ENCODE results near the gene SEMA3B.

DNA sequence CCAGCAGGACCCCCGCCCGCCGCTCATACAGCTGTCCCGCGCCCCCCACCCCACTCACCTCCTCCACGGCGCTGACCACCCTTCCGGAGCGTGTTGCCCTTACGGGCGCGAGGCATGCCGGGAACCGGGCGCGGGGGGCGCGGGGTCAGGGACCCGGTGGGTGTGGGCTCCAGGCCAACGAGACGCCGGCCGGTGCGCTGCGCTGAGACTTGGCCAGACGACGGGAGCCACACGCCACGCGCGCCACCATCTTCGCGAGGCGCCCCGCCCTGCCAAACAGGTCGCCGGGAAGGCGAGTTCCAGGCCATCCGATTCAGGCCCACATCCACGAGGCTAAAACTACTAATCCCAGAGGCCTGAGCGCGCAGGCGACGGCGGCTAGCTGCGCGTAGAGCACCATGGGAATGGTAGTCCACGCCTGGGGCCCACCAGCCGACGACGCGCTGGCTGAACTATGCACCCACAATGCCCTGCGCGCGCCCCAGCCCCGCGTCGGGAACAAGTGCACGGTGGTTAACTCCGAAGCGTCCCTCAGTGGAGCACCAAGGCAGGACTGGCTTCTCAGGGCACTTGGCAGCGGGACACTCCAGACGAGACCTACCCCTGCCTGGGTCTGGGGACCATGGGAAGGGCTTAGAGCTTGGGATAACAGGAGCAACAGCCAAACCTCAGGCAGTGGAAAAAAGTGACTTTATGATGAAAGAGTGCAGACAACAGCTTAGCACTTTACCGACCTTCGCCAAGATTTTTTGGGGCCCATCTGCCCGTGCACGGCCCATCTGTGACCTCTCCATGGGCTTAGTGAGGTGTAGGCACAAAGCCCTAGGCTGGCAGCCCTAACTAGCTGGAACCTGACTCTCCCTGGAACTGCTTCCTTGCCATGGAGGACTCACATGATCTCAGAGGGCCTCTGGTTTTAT, 23.5 kb downstream of the SEMA3B start, which contains the start of gene IFRD2:
- TF ChIP-seq, protein P1, sequence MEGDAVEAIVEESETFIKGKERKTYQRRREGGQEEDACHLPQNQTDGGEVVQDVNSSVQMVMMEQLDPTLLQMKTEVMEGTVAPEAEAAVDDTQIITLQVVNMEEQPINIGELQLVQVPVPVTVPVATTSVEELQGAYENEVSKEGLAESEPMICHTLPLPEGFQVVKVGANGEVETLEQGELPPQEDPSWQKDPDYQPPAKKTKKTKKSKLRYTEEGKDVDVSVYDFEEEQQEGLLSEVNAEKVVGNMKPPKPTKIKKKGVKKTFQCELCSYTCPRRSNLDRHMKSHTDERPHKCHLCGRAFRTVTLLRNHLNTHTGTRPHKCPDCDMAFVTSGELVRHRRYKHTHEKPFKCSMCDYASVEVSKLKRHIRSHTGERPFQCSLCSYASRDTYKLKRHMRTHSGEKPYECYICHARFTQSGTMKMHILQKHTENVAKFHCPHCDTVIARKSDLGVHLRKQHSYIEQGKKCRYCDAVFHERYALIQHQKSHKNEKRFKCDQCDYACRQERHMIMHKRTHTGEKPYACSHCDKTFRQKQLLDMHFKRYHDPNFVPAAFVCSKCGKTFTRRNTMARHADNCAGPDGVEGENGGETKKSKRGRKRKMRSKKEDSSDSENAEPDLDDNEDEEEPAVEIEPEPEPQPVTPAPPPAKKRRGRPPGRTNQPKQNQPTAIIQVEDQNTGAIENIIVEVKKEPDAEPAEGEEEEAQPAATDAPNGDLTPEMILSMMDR (IDR thresholded peaks at IDR 0.05): no peak
- TF ChIP-seq EP300 (IDR thresholded peaks at IDR 0.05) (no peak), POLR2A (IDR thresholded peaks at IDR 0.05) (no peak), POLR2AphosphoS5 (IDR thresholded peaks at IDR 0.05) (peak; percentile 85 to 98 (median 93))
